Psoas muscle (tissue), 8 donors: ENCODE measurements around the gene TMPRSS5. TPM values are rescaled to one million over a fixed set of nuclear protein-coding genes. Genes with fewer than 3 reads are reported as not detected.

Source experiments
- ATAC-seq, 4 donors: fragments of 200-7000 bp; cut with Tn5 transposase; one replicate each; pipeline ENCODE4 v1.9.1; 2020; ENCODE audit warnings: moderate library complexity in 3 of 4, mild to moderate bottlenecking in 2 of 4
- DNase-seq, 2 donors: peaks; one replicate each; pipeline ENCODE4 v3.0.0-alpha.2; 2020
- H3K27ac ChIP-seq: fragments of 200-600 bp; one replicate; pipeline ENCODE4 v1.8.0; 2022
- H3K27me3 ChIP-seq, 3 donors: fragments of 200-600 bp in 1 of 3; one replicate each; pipeline versions ENCODE4 v1.6.1 to v1.8.0; 2013 to 2022; ENCODE audit warnings: low read length in 2 of 3, mild to moderate bottlenecking in 2 of 3, moderate library complexity in 1 of 3; ENCODE audit not compliant: insufficient read depth in 3 of 3
- H3K36me3 ChIP-seq, 2 donors: fragments of 200-600 bp in 1 of 2; one replicate each; pipeline versions ENCODE4 v1.6.1 to v1.8.0; 2013 to 2022; ENCODE audit warnings: low read depth in 1 of 2, mild to moderate bottlenecking in 1 of 2, moderate library complexity in 1 of 2; ENCODE audit not compliant: insufficient read depth in 1 of 2
- H3K4me1 ChIP-seq: fragments of 200-600 bp; one replicate; pipeline ENCODE4 v1.8.0; 2022
- H3K4me3 ChIP-seq: fragments of 200-600 bp; one replicate; pipeline ENCODE4 v1.8.0; 2022; ENCODE audit warnings: mild to moderate bottlenecking
- H3K9me3 ChIP-seq: fragments of 200-600 bp; one replicate; pipeline ENCODE4 v1.8.0; 2022
- CTCF ChIP-seq: fragments of 200-600 bp; IDR thresholded peaks from one replicate; pipeline ENCODE4 v1.8.0; 2022; ENCODE audit warnings: antibody characterized with exemption
- WGBS, 3 donors: extraction: QIAGEN DNeasy Blood & Tissue Kit; methylation state at CpG; one replicate each; pipeline versions ENCODE4 v1.1.6 to v1.1.7; 2013; 5-methylcytosine and 5-hydroxymethylcytosine counted together
- intact Hi-C, 2 donors: fragments of 100-400 bp; cut with DNase I; formaldehyde crosslinking; loops; one replicate each; pipeline versions ENCODE4 v1.11.0 to v1.14.2; 2022
- polyA plus RNA-seq, 3 donors: library from polyadenylated mRNA; stranded (reverse); fragments of 200-250 nt; gene quantifications; one replicate each; pipeline ENCODE4 v1.2.3, GENCODE V29; 2013
- total RNA-seq, 4 donors: library from RNA; stranded (reverse); fragmentation: NEBNext Ultra II Directional in 2 of 4; extraction: Animal tissue kit (Norgen Biotek cat#: 25700) in 2 of 4; gene quantifications; one replicate each; pipeline versions ENCODE4 v1.2.1 to v1.2.4, GENCODE V29; 2021 to 2023
- donor health status: healthy with polysubstance abuse.
- donor health status: DM: no; HTN: no; CAD: no; lungs with moderate emphysema.
- donor health status: Bipolar disorder and iron deficiency.
- donor health status: healthy.
- donor health status: DM: yes; HTN: yes; CAD: no.
- donor health status: DM: no; HTN: no; CAD: no.
- donor health status: DM: no; HTN: no; CAD: no.
- donor health status: DM: yes; HTN: yes; CAD: no.

TMPRSS5 gene
- total and polyA plus RNA-seq, 7 donors: 0.36 to 1.4 (median 0.73) TPM

- TF ChIP-seq CTCF: no peak
- Histone ChIP-seq H3K4me3 (no peak overlapping the region), H3K9me3 (no peaks in the 10 kb centered on the region), H3K27me3 (no peaks in the 10 kb centered on the region), H3K4me1 (no peaks in the 10 kb centered on the region), H3K27ac (no peak overlapping the region), H3K36me3 (no peaks in the 10 kb centered on the region)
- ATAC-seq (no peak), DNase-seq (no peak)
- 81 to 91% (median 90%) methylated on average over 5 of the region's 5 CpGs for WGBS, 3 donors
- intact Hi-C loops: no loop called here
Measured at GRCh38 chr11:113651023-113651422, 55.1 kb downstream of the TMPRSS5 start.

GRCh38 chr11:113649311-113649710, 56.8 kb downstream of the TMPRSS5 start:
- ATAC-seq: no peak
- no peaks in the 10 kb centered on the region for H3K36me3 ChIP-seq
- H3K27ac ChIP-seq: no peak overlapping the region
- no peaks in the 10 kb centered on the region for H3K27me3 ChIP-seq
- no peak overlapping the region for H3K4me3 ChIP-seq
- no peak for DNase-seq
- H3K4me1 ChIP-seq: peaks cover 5% of the 10 kb centered on the region
- WGBS, 3 donors: 87 to 93% (median 88%) methylated on average over 18 to 20 of the region's 20 CpGs
- no peaks in the 10 kb centered on the region for H3K9me3 ChIP-seq
- TF ChIP-seq CTCF: no peak
- intact Hi-C loops: no loop called here

DNA sequence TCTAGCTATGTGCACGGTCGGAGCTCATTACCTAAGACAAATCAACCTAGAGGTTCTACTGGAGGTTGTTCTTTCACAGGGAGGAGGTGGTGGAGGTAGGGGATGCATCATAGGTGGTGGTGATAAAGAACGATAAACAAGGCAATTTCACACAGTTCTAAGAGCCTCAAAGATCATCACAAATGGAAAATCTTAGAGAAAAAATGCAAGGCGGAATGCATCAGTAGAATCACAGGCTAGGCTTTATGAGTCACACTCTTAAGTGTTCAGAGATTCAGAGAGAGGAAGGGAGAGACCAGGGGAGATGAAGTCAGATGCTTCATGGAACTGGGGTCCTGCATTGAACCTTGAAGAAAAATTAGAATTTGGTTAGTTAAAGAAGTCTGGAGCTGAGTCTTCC, 58.3 kb downstream of the TMPRSS5 start:
- TF ChIP-seq CTCF: no peak
- ATAC-seq (no peak), DNase-seq (no peak)
- Histone ChIP-seq H3K9me3 (no peaks in the 10 kb centered on the region), H3K36me3 (no peaks in the 10 kb centered on the region), H3K27me3 (no peaks in the 10 kb centered on the region), H3K4me3 (no peak overlapping the region), H3K4me1 (peaks cover 5% of the 10 kb centered on the region), H3K27ac (no peak overlapping the region)
- intact Hi-C loops: no loop called here
- WGBS, 3 donors: 94 to 96% (median 94%) methylated on average over 4 of the region's 4 CpGs

- TF ChIP-seq CTCF: no peak
- WGBS, 3 donors: 43 to 58% (median 51%) methylated on average over 3 of the region's 3 CpGs
- Histone ChIP-seq H3K36me3 (no peaks in the 10 kb centered on the region), H3K27me3 (no peaks in the 10 kb centered on the region), H3K9me3 (no peaks in the 10 kb centered on the region), H3K4me3 (no peak overlapping the region), H3K27ac (no peak overlapping the region), H3K4me1 (peaks cover 5% of the 10 kb centered on the region)
- intact Hi-C loops: no loop called here
- DNase-seq (no peak), ATAC-seq (no peak)
Measured at GRCh38 chr11:113647108-113647507, 59.0 kb downstream of the TMPRSS5 start.

GRCh38 chr11:113645593-113646349, 60.3 kb downstream of the TMPRSS5 start:
- 76 to 87% (median 76%) methylated on average over 5 of the region's 5 CpGs for WGBS, 3 donors
- Histone ChIP-seq H3K4me1 (peaks cover 5% of the 10 kb centered on the region), H3K4me3 (no peak overlapping the region), H3K27me3 (no peaks in the 10 kb centered on the region), H3K36me3 (no peaks in the 10 kb centered on the region), H3K27ac (peak overlapping the region; percentile 5), H3K9me3 (no peaks in the 10 kb centered on the region)
- ATAC-seq (peak; percentile 43 to 84 (median 68)), DNase-seq (no peak)
- TF ChIP-seq CTCF: no peak
- intact Hi-C loops: no loop called here
